PC-9 (cell line): ENCODE data around the gene CTNNA1. TPM values are rescaled to one million over a fixed set of nuclear protein-coding genes. Genes with fewer than 3 reads are reported as not detected.

Experiments
- BruUV-seq: library from RNA; stranded (reverse); fragments of 400-500 nt; replicated peaks from 2 replicates; lab custom pipeline; 2021; lab: Mats Ljungman, UMichigan
- CTCF ChIA-PET: fragments of 300-600 bp; sonication (Branson Sonifier 250); formaldehyde crosslinking; loops from one replicate; lab custom pipeline; 2022; ENCODE audit warnings: antibody characterized with exemption; lab: Charles Lee
- POLR2A ChIA-PET: fragments of 300-600 bp; sonication (Branson Sonifier 250); formaldehyde crosslinking; loops from one replicate; lab custom pipeline; 2022; ENCODE audit warnings: antibody characterized with exemption; ENCODE audit not compliant: unreplicated experiment; lab: Charles Lee
- DNase-seq, 2 experiments: peaks; one replicate each; pipeline versions ENCODE4 v3.0.0 to v3.0.0-alpha.2; 2015 to 2022; ENCODE audit warnings: mixed read lengths in 1 of 2
- H2AFZ ChIP-seq: fragments of 200-600 bp; sonication (generic); 2 replicates; pipeline ENCODE4 v1.8.1; 2017; ENCODE audit warnings: antibody characterized with exemption
- H3F3A ChIP-seq: fragments of 200-600 bp; sonication (generic); 2 replicates; pipeline ENCODE4 v1.8.1; 2017; ENCODE audit warnings: antibody characterized with exemption, mild to moderate bottlenecking, low read depth; ENCODE audit not compliant: insufficient read depth
- H3K27ac ChIP-seq: fragments of 200-600 bp; sonication (generic); 2 replicates; pipeline ENCODE4 v1.6.1; 2016; ENCODE audit warnings: mixed run types
- H3K27me3 ChIP-seq: fragments of 200-600 bp; sonication (generic); 2 replicates; pipeline ENCODE4 v1.6.1; 2016; ENCODE audit warnings: low read depth, mixed run types; ENCODE audit not compliant: insufficient read depth
- H3K36me3 ChIP-seq: fragments of 200-600 bp; sonication (generic); 2 replicates; pipeline ENCODE4 v1.6.1; 2016; ENCODE audit warnings: low read depth, mixed run types
- H3K4me1 ChIP-seq: fragments of 200-600 bp; sonication (generic); replicated peaks from 2 replicates; pipeline ENCODE4 v1.6.1; 2016; ENCODE audit warnings: mixed run types; ENCODE audit not compliant: insufficient read depth
- H3K4me2 ChIP-seq: fragments of 200-600 bp; sonication (generic); 2 replicates; pipeline ENCODE4 v1.6.1; 2017; ENCODE audit warnings: mixed run types
- H3K4me3 ChIP-seq: fragments of 200-600 bp; sonication (generic); 2 replicates; pipeline ENCODE4 v1.6.1; 2016; ENCODE audit warnings: mixed run types
- H3K79me2 ChIP-seq: fragments of 200-600 bp; sonication (generic); 2 replicates; pipeline ENCODE4 v1.6.1; 2017; ENCODE audit warnings: low read depth, mixed run types
- H3K9me2 ChIP-seq: fragments of 200-600 bp; sonication (generic); 2 replicates; pipeline ENCODE4 v1.8.1; 2017; ENCODE audit warnings: mild to moderate bottlenecking; ENCODE audit not compliant: insufficient read depth
- H3K9me3 ChIP-seq: fragments of 200-600 bp; sonication (generic); 2 replicates; pipeline ENCODE4 v1.8.1; 2016; ENCODE audit warnings: low read depth; ENCODE audit not compliant: insufficient read depth
- H4K20me1 ChIP-seq: fragments of 200-600 bp; sonication (generic); 2 replicates; pipeline ENCODE4 v1.8.1; 2017; ENCODE audit not compliant: insufficient read depth
- EZH2 ChIP-seq: fragments of 200-600 bp; sonication (generic); IDR thresholded peaks from 2 replicates; pipeline ENCODE4 v1.8.0; 2017; ENCODE audit warnings: antibody characterized with exemption, low read depth
- intact Hi-C: fragments of 100-400 bp; cut with micrococcal nuclease; formaldehyde crosslinking; loops from one replicate; pipeline ENCODE4 v1.10.0; 2022; ENCODE audit not compliant: unreplicated experiment
- total RNA-seq: library from RNA; stranded (reverse); gene quantifications from 2 replicates; pipeline ENCODE4 v1.2.3, GENCODE V29; 2021
- TF ChIP-seq, protein P1 (sequence below): fragments of 200-600 bp; sonication (generic); conservative IDR thresholded peaks from 2 replicates; pipeline ENCODE4 v1.6.1; 2017; ENCODE audit warnings: mixed run types, antibody characterized with exemption, mild to moderate bottlenecking, moderate library complexity

Gene CTNNA1
- total RNA-seq, 1 experiment from 2014 or later, result 91.7 TPM

- H3K4me3 ChIP-seq, result no peak overlapping the region
- no peaks in the 10 kb centered on the region for H3K36me3 ChIP-seq
- no peaks in the 10 kb centered on the region for H4K20me1 ChIP-seq
- DNase-seq, result no peak
- no peaks in the 10 kb centered on the region for H3F3A ChIP-seq
- H3K9me2 ChIP-seq, result 0 out of 2 replicates have a peak, but pooled peaks cover 3% of the 10 kb centered on the region
- H3K79me2 ChIP-seq, result no peaks in the 10 kb centered on the region
- H2AFZ ChIP-seq, result no peak overlapping the region
- no peaks in the 10 kb centered on the region for H3K27me3 ChIP-seq
- no peaks in the 10 kb centered on the region for H3K4me1 ChIP-seq
- H3K4me2 ChIP-seq, result no peak overlapping the region
- CTCF ChIA-PET, result no interaction called here
- TF ChIP-seq, protein P1, sequence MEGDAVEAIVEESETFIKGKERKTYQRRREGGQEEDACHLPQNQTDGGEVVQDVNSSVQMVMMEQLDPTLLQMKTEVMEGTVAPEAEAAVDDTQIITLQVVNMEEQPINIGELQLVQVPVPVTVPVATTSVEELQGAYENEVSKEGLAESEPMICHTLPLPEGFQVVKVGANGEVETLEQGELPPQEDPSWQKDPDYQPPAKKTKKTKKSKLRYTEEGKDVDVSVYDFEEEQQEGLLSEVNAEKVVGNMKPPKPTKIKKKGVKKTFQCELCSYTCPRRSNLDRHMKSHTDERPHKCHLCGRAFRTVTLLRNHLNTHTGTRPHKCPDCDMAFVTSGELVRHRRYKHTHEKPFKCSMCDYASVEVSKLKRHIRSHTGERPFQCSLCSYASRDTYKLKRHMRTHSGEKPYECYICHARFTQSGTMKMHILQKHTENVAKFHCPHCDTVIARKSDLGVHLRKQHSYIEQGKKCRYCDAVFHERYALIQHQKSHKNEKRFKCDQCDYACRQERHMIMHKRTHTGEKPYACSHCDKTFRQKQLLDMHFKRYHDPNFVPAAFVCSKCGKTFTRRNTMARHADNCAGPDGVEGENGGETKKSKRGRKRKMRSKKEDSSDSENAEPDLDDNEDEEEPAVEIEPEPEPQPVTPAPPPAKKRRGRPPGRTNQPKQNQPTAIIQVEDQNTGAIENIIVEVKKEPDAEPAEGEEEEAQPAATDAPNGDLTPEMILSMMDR, result no peak
- TF ChIP-seq EZH2, result no peak
- POLR2A ChIA-PET, result no interaction called here
- BruUV-seq, result no TSS peak
- no peaks in the 10 kb centered on the region for H3K9me3 ChIP-seq
- intact Hi-C loops, result no loop called here
- no peak overlapping the region for H3K27ac ChIP-seq
These were observed 201.9 kb downstream of the CTNNA1 start for GRCh38 chr5:138955013-138955660.

DNA sequence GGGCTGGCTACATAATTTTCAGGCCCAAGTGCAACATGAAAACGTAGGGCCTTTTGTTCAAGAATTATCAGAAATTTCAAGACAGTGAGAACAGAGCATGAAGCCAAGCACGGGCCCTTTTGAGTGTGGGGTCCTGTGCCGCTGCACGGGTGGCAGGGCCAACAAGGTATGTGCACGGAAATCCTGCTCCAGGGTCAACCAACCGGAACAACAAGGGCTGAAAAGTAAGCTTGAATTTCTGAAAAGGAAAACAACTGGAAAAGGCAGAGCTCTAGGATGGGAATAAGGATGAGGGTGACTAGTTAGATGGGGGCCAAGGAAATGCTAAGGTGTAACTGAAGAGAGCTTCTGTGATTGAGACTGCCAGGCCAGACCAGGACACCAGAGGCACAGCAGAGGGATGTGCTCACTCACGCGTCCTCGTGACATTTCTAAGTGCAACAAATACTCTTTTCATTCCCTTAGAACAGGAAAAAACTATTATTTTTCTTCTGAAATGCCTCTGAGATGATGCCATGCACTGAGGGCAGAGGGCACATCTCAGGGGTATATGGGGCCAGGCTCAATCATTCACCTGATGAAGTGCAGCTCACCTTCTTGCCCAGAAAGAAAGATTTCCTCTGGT lies 202.6 kb downstream of the CTNNA1 start:
- no peak for TF ChIP-seq EZH2
- TF ChIP-seq, protein P1, result no peak
- BruUV-seq, result no TSS peak
- Histone ChIP-seq H3K4me1 (no peaks in the 10 kb centered on the region), H3K4me3 (no peak overlapping the region), H4K20me1 (no peaks in the 10 kb centered on the region), H3F3A (no peaks in the 10 kb centered on the region), H3K79me2 (no peaks in the 10 kb centered on the region), H3K36me3 (no peaks in the 10 kb centered on the region), H3K9me3 (no peaks in the 10 kb centered on the region), H3K9me2 (0 out of 2 replicates have a peak, but pooled peaks cover 3% of the 10 kb centered on the region), H3K27me3 (no peaks in the 10 kb centered on the region), H3K4me2 (no peak overlapping the region), H2AFZ (no peak overlapping the region), H3K27ac (no peak overlapping the region)
- DNase-seq, result no peak
- ChIA-PET POLR2A (no interaction called here), CTCF (no interaction called here)
- intact Hi-C loops, result no loop called here

DNA sequence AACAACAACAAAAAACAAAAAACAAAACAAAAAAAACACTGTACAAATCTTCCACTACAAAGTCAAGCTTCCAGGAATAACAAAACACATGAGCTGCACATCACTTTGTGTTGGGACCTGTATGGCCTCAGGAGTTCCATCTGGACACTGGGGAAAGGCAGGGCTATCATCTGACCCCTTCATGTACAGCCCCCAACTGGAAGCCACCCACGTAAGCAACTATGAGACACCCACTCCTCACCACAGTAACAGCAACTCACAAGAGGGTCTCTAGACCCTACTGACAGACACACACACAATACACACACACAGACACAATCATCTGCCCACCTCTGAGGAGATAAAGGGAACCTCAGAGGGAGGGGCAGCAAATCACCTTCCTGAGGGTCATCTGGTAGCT lies 203.6 kb downstream of the CTNNA1 start:
- no peak overlapping the region for H2AFZ ChIP-seq
- H3K4me2 ChIP-seq, result no peak overlapping the region
- H3K79me2 ChIP-seq, result no peaks in the 10 kb centered on the region
- H3K27ac ChIP-seq, result no peak overlapping the region
- intact Hi-C loops, result no loop called here
- 0 out of 2 replicates have a peak, but pooled peaks cover 3% of the 10 kb centered on the region for H3K9me2 ChIP-seq
- CTCF ChIA-PET, result no interaction called here
- H3K36me3 ChIP-seq, result no peaks in the 10 kb centered on the region
- no peaks in the 10 kb centered on the region for H3F3A ChIP-seq
- H3K4me3 ChIP-seq, result no peak overlapping the region
- H3K9me3 ChIP-seq, result no peaks in the 10 kb centered on the region
- TF ChIP-seq, protein P1, result no peak
- no peak for TF ChIP-seq EZH2
- H3K4me1 ChIP-seq, result no peaks in the 10 kb centered on the region
- POLR2A ChIA-PET, result no interaction called here
- BruUV-seq, result no TSS peak
- DNase-seq, result no peak
- H3K27me3 ChIP-seq, result no peaks in the 10 kb centered on the region
- H4K20me1 ChIP-seq, result no peaks in the 10 kb centered on the region
